ENCODE measurements around the gene CNNM2.

DNA sequence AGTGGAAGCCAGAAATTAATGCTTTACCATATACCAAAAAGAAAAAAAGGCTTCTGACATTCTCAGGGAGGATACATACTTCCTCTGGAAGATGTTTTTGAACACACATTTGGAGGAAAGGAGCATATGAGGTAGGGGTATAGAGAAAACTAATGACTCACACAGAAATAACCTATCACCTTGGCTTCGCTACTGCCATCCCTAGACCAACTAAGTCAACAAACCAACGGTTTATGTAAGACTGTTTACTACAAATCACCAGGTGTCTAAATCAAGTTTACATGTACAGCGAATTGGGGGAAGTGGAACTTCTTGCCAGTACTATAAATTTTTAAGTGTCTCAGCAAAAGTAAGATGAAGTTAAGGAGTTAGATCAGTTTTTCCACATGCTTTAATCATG lies 178.0 kb downstream of the CNNM2 start:
- no peak for TF ChIP-seq SUZ12 (IDR thresholded peaks at IDR 0.05; ENCODE audit: extremely low read depth, insufficient read depth, insufficient read length)
- no peak for TF ChIP-seq YY1 (IDR thresholded peaks at IDR 0.05; ENCODE audit: insufficient read depth, insufficient read length)
